Activated CD4-positive, alpha-beta T cell treated with anti-CD3 and anti-CD28 coated beads for 48 hours (primary cell): ENCODE results near the gene HOXC6.
"Not testable (repeated sequence)": the region's sequence is repeated elsewhere in the genome, so short reads cannot be mapped to it uniquely, and the experiment has no call there.

Source experiments
- DNase-seq: peaks from one replicate; pipeline ENCODE4 v3.0.0-alpha.2; 2020

HOXC6 gene

DNA sequence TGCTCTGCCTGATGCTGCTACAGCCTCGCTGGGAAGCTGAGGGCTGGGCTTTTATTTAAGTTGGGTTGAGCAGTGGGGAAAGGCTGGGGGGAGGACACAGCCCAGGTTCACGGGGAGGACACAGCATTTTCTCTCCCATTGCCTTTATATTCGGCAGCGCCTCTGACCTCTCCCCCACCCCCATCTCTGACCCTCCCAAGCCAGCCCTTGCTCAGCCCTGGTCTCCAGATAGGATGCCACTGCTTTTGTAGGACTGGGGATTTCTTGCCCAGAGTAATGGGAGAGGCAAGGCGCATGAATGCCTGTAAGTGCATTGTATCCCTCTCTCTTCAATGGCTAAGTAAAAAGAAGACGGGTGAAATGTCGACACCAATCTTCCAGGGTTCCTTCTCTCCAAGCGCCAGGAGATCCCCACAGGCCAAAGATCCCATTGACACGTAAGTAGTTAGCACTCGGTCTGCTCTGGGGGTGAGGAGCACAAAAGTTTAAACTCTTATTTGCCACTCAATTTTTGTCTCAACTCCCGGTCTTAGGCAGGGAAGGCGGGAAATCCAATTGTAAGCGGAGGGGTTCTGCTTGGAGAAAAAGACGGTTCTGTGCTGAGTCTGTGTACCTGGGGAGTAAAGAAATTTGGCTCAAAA is 30.0 kb downstream of the HOXC6 start:
- DNase-seq = no peak

DNA sequence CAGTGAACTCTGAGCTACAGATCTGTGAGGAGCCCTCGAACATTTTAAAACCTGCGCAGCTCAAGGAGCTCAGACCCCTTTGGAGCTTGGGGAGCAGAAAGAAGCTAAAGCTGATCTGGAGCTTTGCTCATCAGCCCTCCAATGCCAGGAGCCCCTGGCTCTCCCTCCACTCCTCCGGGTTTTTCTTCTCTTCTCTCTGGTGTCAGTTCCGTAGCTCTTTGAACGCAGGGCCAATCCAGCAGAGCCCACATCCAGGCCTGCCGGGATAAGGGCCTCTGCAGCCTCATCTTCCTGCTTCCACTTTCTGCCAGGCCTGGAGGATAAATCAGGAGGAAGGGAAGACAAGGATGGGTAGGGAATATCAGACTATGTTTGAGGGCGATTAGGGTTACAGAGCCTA is 31.4 kb downstream of the HOXC6 start:
- no peak for DNase-seq

DNA sequence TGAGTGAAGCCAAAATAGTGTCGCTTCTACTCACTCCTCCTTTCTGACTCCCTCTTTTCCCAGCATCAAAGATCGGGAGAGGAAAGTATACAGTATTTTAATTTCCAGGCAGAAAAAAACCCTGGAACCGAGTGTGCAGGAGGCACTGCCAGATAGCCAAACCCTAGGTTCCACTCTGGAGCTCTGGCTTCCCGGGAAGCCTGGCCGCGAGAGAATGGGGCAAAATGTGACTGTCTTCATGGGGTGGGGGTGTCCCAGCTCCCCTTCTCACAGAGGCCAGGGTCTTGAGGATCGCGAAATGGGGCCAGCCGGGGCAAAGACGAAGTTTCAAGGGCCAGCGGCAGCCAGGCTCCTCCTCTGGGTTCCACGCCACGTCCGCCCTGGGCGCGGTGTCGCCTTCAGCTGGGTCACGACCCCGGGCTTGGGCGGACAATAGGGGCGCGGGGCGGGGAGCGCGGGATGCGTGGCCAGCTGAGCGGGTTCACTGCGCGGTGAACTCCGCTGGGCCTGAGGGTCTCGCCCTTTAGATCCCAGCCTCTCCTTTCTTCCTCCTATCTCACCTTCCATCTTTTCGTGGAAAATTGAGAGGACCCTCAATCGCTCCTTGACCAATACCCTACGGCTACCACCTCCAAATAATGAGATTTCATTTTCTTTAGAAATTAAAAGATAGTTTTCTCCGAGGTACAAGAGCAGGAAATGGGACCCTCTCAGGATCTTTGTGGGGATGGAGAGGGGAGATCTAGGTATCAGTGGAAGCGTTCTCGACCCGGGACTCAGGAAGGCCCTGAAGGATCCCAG is 32.1 kb downstream of the HOXC6 start:
- DNase-seq = no peak

DNA sequence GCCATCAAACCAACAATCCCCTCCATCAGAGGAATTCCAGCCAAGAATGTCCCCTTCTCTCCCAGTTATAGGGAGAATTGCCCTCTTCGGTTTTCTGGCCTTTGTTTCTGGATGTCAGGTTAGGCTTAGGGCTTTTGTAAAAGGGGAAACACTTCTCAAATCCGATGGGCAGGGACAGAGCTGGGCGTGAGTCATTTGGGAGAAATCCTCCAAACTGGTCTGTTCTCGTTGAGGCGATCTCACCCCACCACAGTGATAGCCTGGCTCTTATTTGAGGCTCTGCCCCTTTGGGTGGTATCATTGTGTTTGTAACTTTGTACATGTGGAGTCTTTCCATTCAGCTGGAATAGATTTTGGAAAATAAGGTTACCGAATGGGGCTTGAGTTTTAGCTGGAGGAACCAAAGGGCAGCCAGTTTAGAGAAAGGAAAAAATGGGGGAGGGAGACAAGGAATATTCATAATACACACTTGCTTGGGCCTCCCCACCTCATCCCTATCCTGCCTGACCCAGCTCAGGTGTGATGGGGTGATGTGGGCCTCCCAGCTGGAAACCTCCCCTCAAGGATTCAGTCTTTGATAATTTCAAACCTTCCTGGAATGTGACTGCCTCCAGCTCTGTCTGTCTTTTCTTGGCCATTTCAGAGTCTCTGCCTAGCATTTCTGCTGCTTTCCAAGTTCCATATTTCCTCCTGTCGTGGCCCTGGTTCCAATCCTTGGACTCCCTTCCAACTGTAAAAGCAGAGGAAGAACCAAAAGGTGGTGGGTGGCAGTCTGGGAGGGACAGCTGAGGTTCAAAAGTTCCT is 32.9 kb downstream of the HOXC6 start:
- no peak for DNase-seq

DNA sequence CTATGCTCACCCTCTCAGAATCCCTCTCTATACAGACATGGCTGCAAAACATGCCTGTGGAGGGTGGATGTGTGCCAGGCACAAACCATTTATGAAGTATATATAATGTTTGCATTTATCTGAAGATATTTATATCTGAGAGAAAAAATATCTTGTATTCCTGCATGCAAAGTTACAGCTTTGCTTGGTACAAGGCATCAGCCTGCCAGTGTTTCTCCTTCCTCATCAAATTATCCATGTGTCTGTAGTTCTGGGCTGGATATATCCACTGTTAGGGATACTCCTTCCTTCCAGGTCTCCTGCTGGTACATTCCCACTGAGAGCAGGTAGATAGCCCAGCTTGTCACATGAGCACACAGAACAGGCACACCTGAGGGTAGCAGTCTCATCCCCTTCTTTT is 37.4 kb downstream of the HOXC6 start:
- DNase-seq = no peak

DNA sequence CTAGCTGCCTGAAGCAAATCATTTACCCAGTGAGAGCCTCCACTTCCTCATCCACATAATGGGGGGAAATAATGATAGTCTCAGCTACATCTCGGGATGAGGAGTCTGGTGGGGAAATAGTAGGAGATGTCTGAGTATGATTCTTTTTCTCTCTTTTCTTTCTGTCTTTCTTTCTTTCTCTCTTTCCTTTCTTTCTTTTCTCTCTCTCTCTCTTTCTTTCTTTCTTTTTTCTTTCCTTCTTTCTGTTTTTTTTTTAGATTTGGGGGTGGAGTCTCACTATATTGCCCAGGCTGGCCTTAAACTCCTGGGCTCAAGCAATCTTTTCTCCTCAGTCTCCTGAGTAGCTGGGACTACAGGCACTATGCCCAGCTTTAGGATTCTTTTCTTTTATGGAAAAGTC is 38.2 kb downstream of the HOXC6 start:
- no peak for DNase-seq

DNA sequence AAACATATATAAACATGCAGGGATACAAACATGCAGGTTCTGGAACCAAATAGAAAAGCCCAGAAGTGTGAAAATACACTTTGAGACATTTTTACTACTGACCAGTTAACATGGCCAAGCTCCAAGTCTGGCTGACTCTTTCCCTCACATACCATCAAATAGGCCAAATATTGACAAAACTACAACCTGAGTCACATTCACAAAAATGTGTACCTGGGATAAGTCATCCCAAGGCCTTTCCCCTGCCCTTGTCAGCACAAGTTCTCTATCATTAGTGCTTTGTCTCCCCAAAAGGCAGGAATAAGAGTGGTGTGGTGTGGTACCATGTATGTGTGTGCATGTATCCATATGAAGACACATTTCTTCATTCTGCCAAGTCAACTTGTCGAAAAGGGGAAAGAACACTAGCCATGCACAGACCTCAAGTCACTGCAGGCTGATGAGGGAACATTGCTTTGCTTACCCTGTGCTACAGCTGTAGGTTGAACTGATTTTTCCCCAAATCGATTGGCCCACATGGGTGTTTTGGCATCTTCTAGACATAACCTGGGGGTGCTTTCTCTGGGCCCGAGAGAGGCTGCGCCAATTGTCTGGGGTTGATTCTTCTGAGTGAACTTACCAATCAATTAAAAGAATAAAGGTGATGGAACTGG is 40.3 kb downstream of the HOXC6 start:
- DNase-seq = no peak

DNA sequence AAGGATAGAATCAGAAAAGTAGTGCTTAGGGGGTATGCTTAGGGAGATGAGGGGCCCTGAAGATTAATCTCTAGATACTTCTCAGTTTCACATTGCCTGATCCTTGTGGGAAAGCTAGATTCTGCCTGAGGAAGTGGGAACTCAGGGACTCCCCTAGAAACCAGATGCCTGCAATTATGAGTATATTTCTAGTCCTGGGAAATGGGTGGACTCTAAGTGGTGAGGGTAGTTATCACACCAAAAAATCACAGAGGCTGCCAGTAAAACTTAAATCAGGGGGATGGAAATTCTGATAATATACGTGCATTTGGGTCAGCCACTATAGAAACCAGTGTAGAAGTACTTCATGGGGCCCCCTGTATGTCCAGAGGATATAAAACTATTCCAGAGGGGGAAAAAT is 43.7 kb downstream of the HOXC6 start:
- DNase-seq = no peak

DNA sequence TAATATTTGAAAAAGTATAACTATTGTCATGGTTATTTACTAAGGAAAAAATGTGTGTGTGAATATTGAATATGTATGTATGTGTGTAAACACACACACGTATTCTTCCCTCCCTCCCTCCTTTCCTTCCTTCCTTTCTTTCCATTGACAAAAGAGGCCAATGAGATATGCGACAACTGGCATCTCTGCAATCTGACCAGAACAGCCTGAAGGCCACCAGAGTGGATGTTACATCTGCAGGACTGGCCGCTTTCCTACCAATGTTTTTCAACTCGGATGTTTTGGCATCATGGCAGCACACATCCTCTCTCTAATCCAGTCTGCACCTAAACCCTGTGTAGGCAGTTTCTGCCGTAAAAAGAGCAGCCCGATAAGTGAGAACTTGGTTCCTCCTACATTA is 46.1 kb downstream of the HOXC6 start:
- no peak for DNase-seq

DNA sequence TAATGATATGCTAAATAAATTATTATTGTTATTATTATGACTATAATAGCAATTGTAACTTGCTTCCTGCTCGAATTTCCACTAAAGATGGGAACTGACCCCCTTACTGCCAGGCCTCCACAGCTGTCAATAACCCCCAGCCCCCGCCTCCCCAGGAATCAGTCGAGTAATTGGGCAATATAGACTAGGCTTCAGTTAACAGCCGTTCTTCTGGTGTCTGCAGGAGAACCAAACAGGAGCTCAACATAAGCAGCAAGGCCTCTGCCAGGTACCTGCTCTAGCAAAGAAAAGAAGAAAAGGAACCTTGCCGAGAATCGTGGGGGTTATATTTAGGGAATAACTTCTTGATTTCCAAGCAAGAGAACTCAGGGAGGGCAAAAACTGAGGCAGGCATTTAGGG is 47.2 kb downstream of the HOXC6 start:
- DNase-seq = no peak

DNA sequence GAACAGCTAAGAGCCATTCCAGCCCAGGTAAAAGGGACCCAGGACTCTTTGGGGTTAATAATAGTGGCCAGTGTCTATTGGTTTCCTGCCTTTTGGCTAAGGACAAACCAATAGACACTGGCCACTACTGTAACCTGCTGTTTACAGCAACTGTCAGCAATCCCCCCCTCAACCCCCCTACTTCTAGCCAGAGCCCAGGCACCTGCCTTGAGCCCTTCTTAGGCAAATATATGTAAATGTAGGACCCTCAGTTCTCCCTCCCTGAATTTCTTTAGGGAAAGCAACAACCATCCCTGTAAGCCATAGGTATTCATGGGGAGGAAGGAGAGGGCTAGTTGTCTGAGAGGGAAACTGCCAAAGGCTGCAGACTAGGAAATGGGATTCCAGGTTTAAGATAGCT is 47.7 kb downstream of the HOXC6 start:
- no peak for DNase-seq

DNA sequence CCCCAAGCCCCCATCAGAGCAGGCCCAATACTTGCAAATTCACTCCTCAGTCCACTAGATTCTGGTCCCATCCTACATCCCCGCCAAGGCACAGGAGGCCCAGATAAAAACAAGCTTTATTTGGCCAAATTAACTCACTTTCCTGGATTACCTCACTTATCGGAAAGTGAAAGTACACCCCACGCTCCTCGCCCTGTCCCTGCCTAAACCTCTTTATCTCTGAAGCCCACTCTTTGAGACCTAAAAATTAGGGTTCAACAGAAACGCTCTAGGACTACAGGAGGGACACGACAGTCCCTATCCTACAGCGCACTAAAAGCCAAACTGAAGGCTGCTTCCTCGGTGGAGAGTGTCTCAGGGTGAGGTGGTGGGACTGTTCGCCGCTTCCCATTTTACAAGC is 49.6 kb downstream of the HOXC6 start:
- not testable (repeated sequence) for DNase-seq

DNA sequence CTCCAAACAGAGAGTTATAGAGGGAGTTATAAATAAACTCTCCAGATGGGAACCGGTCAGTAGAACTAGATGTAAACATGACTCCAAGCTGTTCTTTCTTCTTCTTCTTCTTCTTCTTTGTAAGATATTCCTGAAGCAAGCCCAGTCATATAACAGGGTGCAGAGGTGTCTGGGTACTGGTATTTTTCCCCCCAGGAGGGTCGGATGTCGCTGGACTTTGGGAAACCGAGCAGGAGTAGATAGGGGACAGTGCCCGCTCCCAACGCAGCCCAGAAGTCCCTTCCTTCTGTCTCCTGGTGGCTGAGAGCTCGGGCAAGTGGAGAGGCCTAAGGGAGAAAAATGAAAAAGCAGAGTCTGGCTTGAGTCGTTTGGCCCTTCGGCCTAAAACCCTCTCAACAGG is 50.9 kb downstream of the HOXC6 start:
- DNase-seq = not testable (repeated sequence)
